Measurements from ENCODE around the gene MCM9. TPM values are rescaled to one million over a fixed set of nuclear protein-coding genes. Genes with fewer than 3 reads are reported as not detected.
"Not testable (repeated sequence)": the region's sequence is repeated elsewhere in the genome, so short reads cannot be mapped to it uniquely, and the experiment has no call there.

MCM9 gene
- total and polyA plus RNA-seq, 5 donors from 2014 or later, result 18.5 to 57.3 (median 21.3) TPM

DNA sequence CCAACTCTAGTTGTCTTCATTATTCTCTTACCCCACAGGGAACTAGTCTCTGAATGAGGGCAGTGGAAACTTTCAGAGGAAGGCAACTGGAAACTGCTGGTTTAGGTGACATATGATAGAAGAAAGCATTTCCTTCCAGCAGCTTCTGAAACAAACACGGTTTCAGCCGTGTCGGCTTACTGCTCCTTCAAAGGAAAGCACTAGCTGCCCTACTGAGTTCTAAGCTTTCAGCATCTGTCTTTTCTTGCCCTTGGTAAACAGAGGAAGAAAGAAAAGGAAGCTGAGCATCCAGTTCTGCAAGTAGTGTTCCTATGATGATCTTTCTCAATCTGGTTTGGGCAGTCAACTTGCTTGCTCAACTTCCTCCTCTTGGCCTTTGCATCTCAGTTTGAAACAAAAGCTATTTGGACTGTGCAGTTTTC, 166.0 kb downstream of the MCM9 start:
- H3K4me1 ChIP-seq (ENCODE audit: control insufficient read depth, insufficient read depth, low read length, poor library complexity, severe bottlenecking), result peaks cover 10% of the 10 kb centered on the region

DNA sequence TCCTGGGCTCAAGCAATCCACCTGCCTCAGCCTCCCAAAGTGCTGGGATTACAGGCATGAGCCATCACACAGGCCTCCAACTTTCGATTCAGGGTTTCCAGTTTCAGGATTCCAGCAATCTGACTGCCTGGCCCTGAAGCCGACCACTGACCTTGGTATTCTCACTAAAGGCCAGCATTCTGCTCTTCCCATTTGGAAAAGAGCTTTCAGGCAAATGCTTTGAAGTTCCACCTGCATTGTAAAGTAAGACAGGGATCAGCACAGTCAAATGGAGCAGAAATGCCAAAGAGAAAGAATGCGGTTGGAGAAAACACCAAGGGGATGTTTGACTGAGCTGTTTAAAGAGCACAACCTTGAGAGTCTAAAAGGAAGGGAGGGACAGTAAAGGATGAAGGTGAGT, 166.5 kb downstream of the MCM9 start:
- H3K4me1 ChIP-seq (ENCODE audit: control insufficient read depth, insufficient read depth, low read length, poor library complexity, severe bottlenecking), result peaks cover 10% of the 10 kb centered on the region
- no peak for ATAC-seq (ENCODE audit: low read depth in 2 of 2)
- peak overlapping the region; percentile 42 for H3K4me3 ChIP-seq (ENCODE audit: low read depth, low read length)
- H3K9me3 ChIP-seq (ENCODE audit: control insufficient read depth in 2 of 2, low read length in 2 of 2), result no peaks in the 10 kb centered on the region
- Mint-ChIP-seq H3K27ac (peak overlapping the region; percentile 44 to 76 (median 75)), H3K9me3 (no peaks in the 10 kb centered on the region), H3K27me3 (peaks cover 4% of the 10 kb centered on the region), H3K4me3 (no peak overlapping the region), H3K4me1 (peaks cover 5 to 26% (median 22%) of the 10 kb centered on the region in 4 donors), H3K36me3 (no peaks in the 10 kb centered on the region)
- H3K27me3 ChIP-seq (ENCODE audit: control insufficient read depth, insufficient read depth, low read length), result no peaks in the 10 kb centered on the region
- DNase-seq, result no peak
- no peak overlapping the region for H3K27ac ChIP-seq (ENCODE audit: insufficient read depth, low read length, poor library complexity, severe bottlenecking)
- no peaks in the 10 kb centered on the region for H3K36me3 ChIP-seq (ENCODE audit: control insufficient read depth, insufficient read depth, low read length)

More for the DNA sequence above, 166.0 kb downstream of the MCM9 start:
- no peaks in the 10 kb centered on the region for H3K36me3 Mint-ChIP-seq
- peak; percentile 37 to 45 for ATAC-seq (ENCODE audit: low read depth in 2 of 2)
- Histone ChIP-seq H3K27me3 (ENCODE audit: control insufficient read depth, insufficient read depth, low read length) (no peaks in the 10 kb centered on the region), H3K27ac (ENCODE audit: insufficient read depth, low read length, poor library complexity, severe bottlenecking) (no peak overlapping the region), H3K36me3 (ENCODE audit: control insufficient read depth, insufficient read depth, low read length) (no peaks in the 10 kb centered on the region), H3K9me3 (ENCODE audit: control insufficient read depth in 2 of 2, low read length in 2 of 2) (no peaks in the 10 kb centered on the region), H3K4me3 (ENCODE audit: low read depth, low read length) (peak overlapping the region; percentile 42)
- H3K4me3 Mint-ChIP-seq, result peak overlapping the region in 2 of 4 donors; percentile 5 to 18
- H3K9me3 Mint-ChIP-seq, result no peaks in the 10 kb centered on the region
- peaks cover 5 to 26% (median 22%) of the 10 kb centered on the region in 4 donors for H3K4me1 Mint-ChIP-seq
- peaks cover 4% of the 10 kb centered on the region for H3K27me3 Mint-ChIP-seq
- H3K27ac Mint-ChIP-seq, result peak overlapping the region; percentile 44 to 76 (median 75)
- peak in 2 of 3 donors; percentile 22 to 54 for DNase-seq

DNA sequence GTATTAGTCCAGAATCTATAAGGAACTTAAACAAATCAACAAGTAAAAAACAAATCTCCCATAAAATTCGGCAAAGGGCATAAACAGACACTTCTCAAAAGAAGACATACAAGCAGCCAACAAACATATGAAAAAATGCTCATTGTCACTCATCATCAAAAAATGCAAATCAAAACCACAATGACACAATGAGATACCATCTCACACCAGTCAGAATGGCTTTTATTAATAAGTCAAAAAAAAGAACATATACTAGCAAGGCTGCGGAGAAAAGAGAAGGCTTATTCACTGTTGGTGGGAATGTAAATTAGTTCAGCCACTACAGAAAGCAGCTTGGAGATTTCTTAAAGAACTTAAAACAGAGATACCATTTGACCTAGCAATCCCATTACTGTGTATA, 169.6 kb downstream of the MCM9 start:
- not testable (repeated sequence) for H3K36me3 ChIP-seq (ENCODE audit: control insufficient read depth, insufficient read depth, low read length); H3K9me3 Mint-ChIP-seq; H3K27ac Mint-ChIP-seq; ATAC-seq (ENCODE audit: low read depth in 2 of 2); H3K4me3 ChIP-seq (ENCODE audit: low read depth, low read length); H3K4me3 Mint-ChIP-seq; H3K4me1 ChIP-seq (ENCODE audit: control insufficient read depth, insufficient read depth, low read length, poor library complexity, severe bottlenecking); H3K36me3 Mint-ChIP-seq; H3K27ac ChIP-seq (ENCODE audit: insufficient read depth, low read length, poor library complexity, severe bottlenecking); H3K27me3 ChIP-seq (ENCODE audit: control insufficient read depth, insufficient read depth, low read length); H3K9me3 ChIP-seq (ENCODE audit: control insufficient read depth in 2 of 2, low read length in 2 of 2)
- Mint-ChIP-seq H3K4me1 (peaks cover 5 to 26% (median 22%) of the 10 kb centered on the region in 4 donors), H3K27me3 (peaks cover 12% of the 10 kb centered on the region)
- peak in 1 of 3 donors; percentile 15 for DNase-seq

DNA sequence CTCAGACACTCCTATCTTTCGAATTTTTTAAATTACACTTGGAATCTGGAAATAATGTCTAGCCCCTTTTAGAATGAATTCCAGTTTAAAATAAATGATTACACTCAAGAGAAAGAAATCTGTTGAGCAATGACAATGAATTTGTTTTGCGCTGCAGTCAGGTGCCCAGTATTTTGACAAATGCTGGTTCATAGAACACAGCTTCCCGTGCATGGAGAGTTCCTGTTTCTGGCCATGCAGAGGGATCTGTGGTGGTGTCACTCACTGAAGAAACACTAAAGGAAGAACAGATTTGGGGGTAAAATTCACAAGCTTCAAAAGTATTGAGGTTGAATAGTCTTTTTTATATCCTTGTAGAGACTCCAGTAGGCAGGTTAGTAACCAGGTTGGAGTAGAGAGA, 170.2 kb downstream of the MCM9 start:
- H3K9me3 ChIP-seq (ENCODE audit: control insufficient read depth in 2 of 2, low read length in 2 of 2), result no peaks in the 10 kb centered on the region
- H3K4me1 ChIP-seq (ENCODE audit: control insufficient read depth, insufficient read depth, low read length, poor library complexity, severe bottlenecking), result peaks cover 10% of the 10 kb centered on the region
- H3K36me3 ChIP-seq (ENCODE audit: control insufficient read depth, insufficient read depth, low read length), result no peaks in the 10 kb centered on the region
- peaks cover 14% of the 10 kb centered on the region for H3K27me3 Mint-ChIP-seq
- no peak overlapping the region for H3K27ac Mint-ChIP-seq
- H3K4me3 Mint-ChIP-seq, result no peak overlapping the region
- DNase-seq (no peak), ATAC-seq (ENCODE audit: low read depth in 2 of 2) (no peak)
- no peaks in the 10 kb centered on the region for H3K36me3 Mint-ChIP-seq
- H3K9me3 Mint-ChIP-seq, result no peaks in the 10 kb centered on the region
- peaks cover 5 to 22% (median 20%) of the 10 kb centered on the region in 4 donors for H3K4me1 Mint-ChIP-seq
- peaks cover 7% of the 10 kb centered on the region for H3K27me3 ChIP-seq (ENCODE audit: control insufficient read depth, insufficient read depth, low read length)
- H3K4me3 ChIP-seq (ENCODE audit: low read depth, low read length), result no peak overlapping the region
- H3K27ac ChIP-seq (ENCODE audit: insufficient read depth, low read length, poor library complexity, severe bottlenecking), result no peak overlapping the region

Other genes starting within 250 kb of the MCM9 start
- 30.2 TPM for gene ASF1A, start 41.0 kb downstream of the MCM9 start, total RNA-seq
- 10 to 100 TPM; 69.7 to 81.8 (median 71.8) TPM for gene ASF1A, start 41.0 kb downstream of the MCM9 start, polyA plus RNA-seq
- 7.7 TPM for gene FAM184A, start 143.5 kb upstream of the MCM9 start, total RNA-seq
- gene FAM184A, start 143.5 kb upstream of the MCM9 start, polyA plus RNA-seq, result 1 to 10 TPM; 1.0 to 2.3 (median 1.5) TPM